Measurements from ENCODE around the gene ELAVL3.

- no peak for TF ChIP-seq PPARA (CRISPR knock-in tag; IDR thresholded peaks at IDR 0.05; ENCODE audit: borderline replicate concordance)
- TF ChIP-seq CSRNP3 (CRISPR knock-in tag; IDR thresholded peaks at IDR 0.05) = no peak
- no peak for TF ChIP-seq PATZ1 (CRISPR knock-in tag; IDR thresholded peaks at IDR 0.05; ENCODE audit: borderline replicate concordance)
These were observed 23.7 kb downstream of the ELAVL3 start for GRCh38 chr19:11457115-11457514.
